H1 (cell line): ENCODE results near the gene PPM1D. TPM values are rescaled to one million over a fixed set of nuclear protein-coding genes. Genes with fewer than 3 reads are reported as not detected.

Experiments used
- CTCF ChIA-PET: fragments of 300-600 bp; sonication (Branson Sonifier 250); formaldehyde crosslinking; loops from one replicate; lab custom pipeline; 2021; ENCODE audit not compliant: partially characterized antibody; lab: Charles Lee
- POLR2A ChIA-PET: fragments of 300-600 bp; sonication (Branson Sonifier 250); formaldehyde crosslinking; loops from one replicate; lab custom pipeline; 2021; ENCODE audit warnings: inconsistent platforms; ENCODE audit not compliant: partially characterized antibody; lab: Charles Lee
- DNase-seq, 2 experiments: peaks; one replicate each; pipeline versions ENCODE4 v3.0.0 to v3.0.0-alpha.2; 2010 to 2022; ENCODE audit warnings: low spot score in 2 of 2, low read depth in 1 of 2, mixed read lengths in 1 of 2
- FAIRE-seq: peaks from 2 replicates; lab custom pipeline; 2011; peaks lifted over from hg19 to GRCh38; lab: Jason Lieb, UNC
- H2AFZ ChIP-seq: 2 replicates; pipeline ENCODE4 v1.8.1; 2012; ENCODE audit warnings: low read length, inconsistent platforms
- H2AK5ac ChIP-seq: 2 replicates; pipeline ENCODE4 v1.6.1; 2013; ENCODE audit warnings: low read depth, low read length
- H2BK120ac ChIP-seq: replicated peaks from 2 replicates; pipeline ENCODE3; 2013; ENCODE audit warnings: low read depth, low read length, inconsistent platforms
- H2BK12ac ChIP-seq: 2 replicates; pipeline ENCODE4 v1.6.1; 2013; ENCODE audit warnings: low read depth, low read length
- H2BK15ac ChIP-seq: 2 replicates; pipeline ENCODE4 v1.6.1; 2013; ENCODE audit warnings: low read length
- H2BK20ac ChIP-seq: 2 replicates; pipeline ENCODE4 v1.6.1; 2013; ENCODE audit warnings: low read length
- H2BK5ac ChIP-seq: 2 replicates; pipeline ENCODE4 v1.6.1; 2013; ENCODE audit warnings: low read depth, low read length
- H3K14ac ChIP-seq: 2 replicates; pipeline ENCODE4 v1.6.1; 2013; ENCODE audit warnings: inconsistent platforms; ENCODE audit not compliant: insufficient read length
- H3K18ac ChIP-seq: 2 replicates; pipeline ENCODE4 v1.6.1; 2013; ENCODE audit warnings: low read length; ENCODE audit errors: extremely low read depth
- H3K23ac ChIP-seq: 2 replicates; pipeline ENCODE4 v1.6.1; 2013; ENCODE audit warnings: inconsistent platforms; ENCODE audit not compliant: insufficient read length
- H3K23me2 ChIP-seq: 2 replicates; pipeline ENCODE4 v1.6.1; 2013; ENCODE audit warnings: low read depth, low read length
- H3K27ac ChIP-seq: 2 replicates; pipeline ENCODE4 v1.6.1; 2011; ENCODE audit warnings: low read depth, low read length, inconsistent platforms
- H3K27me3 ChIP-seq, 4 experiments: replicated peaks in 1 of 4; 1 replicate in 1 of 4; 2 replicates in 3 of 4; pipeline versions ENCODE4 v1.6.1 to v1.8.1; 2011 to 2013; ENCODE audit warnings: low read length in 3 of 4, mild to moderate bottlenecking in 3 of 4, inconsistent platforms in 2 of 4, mixed read lengths in 2 of 4, moderate library complexity in 1 of 4; ENCODE audit not compliant: control insufficient read depth in 3 of 4, insufficient read depth in 3 of 4; ENCODE audit errors: extremely low read depth in 1 of 4
- H3K36me3 ChIP-seq, 4 experiments: 2 replicates each; pipeline versions ENCODE4 v1.6.1 to v1.8.1; 2011 to 2013; ENCODE audit warnings: mild to moderate bottlenecking in 4 of 4, low read length in 3 of 4, moderate library complexity in 2 of 4, control low read depth in 1 of 4, inconsistent platforms in 1 of 4; ENCODE audit not compliant: insufficient read depth in 4 of 4, control insufficient read depth in 2 of 4
- H3K4ac ChIP-seq: replicated peaks from 2 replicates; pipeline ENCODE3; 2013; ENCODE audit warnings: low read length, low read depth, mixed read lengths, inconsistent platforms; ENCODE audit not compliant: insufficient read length
- H3K4me1 ChIP-seq, 4 experiments: replicated peaks in 1 of 4; 1 replicate in 1 of 4; 2 replicates in 3 of 4; pipeline versions ENCODE4 v1.6.1 to v1.8.1; 2011 to 2013; ENCODE audit warnings: low read length in 3 of 4, inconsistent platforms in 2 of 4, mixed read lengths in 1 of 4; ENCODE audit not compliant: insufficient read depth in 4 of 4, control insufficient read depth in 3 of 4
- H3K4me2 ChIP-seq, 2 experiments: 2 replicates each; pipeline versions ENCODE4 v1.6.1 to v1.8.1; 2011 to 2013; ENCODE audit warnings: low read depth in 2 of 2, low read length in 2 of 2, control low read depth in 1 of 2, inconsistent platforms in 1 of 2, mild to moderate bottlenecking in 1 of 2; ENCODE audit not compliant: insufficient read depth in 1 of 2
- H3K4me3 ChIP-seq, 4 experiments: fragments of 200-600, 300-600 bp in 1 of 4; sonication (generic), shearing (Covaris generic), sonication (Bioruptor Twin) in 1 of 4; 2 replicates each; pipeline versions ENCODE4 v1.5.1 to v1.8.1; 2011 to 2016; ENCODE audit warnings: low read length in 4 of 4, low read depth in 3 of 4, control low read depth in 2 of 4, inconsistent platforms in 2 of 4, mild to moderate bottlenecking in 2 of 4, mixed read lengths in 1 of 4, moderate library complexity in 1 of 4; ENCODE audit not compliant: insufficient read depth in 2 of 4; ENCODE audit errors: extremely low read depth in 1 of 4
- H3K56ac ChIP-seq: replicated peaks from 2 replicates; pipeline ENCODE3; 2013; ENCODE audit warnings: low read depth, mild to moderate bottlenecking, mixed read lengths, low read length, inconsistent platforms; ENCODE audit not compliant: insufficient read length
- H3K79me1 ChIP-seq: 2 replicates; pipeline ENCODE4 v1.6.1; 2013; ENCODE audit warnings: low read depth, low read length, control low read depth
- H3K79me2 ChIP-seq, 2 experiments: 2 replicates each; pipeline versions ENCODE4 v1.6.1 to v1.8.1; 2012 to 2013; ENCODE audit warnings: low read length in 2 of 2, mild to moderate bottlenecking in 2 of 2, inconsistent platforms in 1 of 2; ENCODE audit not compliant: insufficient read depth in 2 of 2, control insufficient read depth in 1 of 2
- H3K9ac ChIP-seq, 4 experiments: replicated peaks in 1 of 4; 1 replicate in 1 of 4; 2 replicates in 3 of 4; pipeline versions ENCODE4 v1.6.1 to v1.8.1; 2011 to 2013; ENCODE audit warnings: low read depth in 3 of 4, low read length in 3 of 4, control low read depth in 2 of 4, mild to moderate bottlenecking in 2 of 4, moderate library complexity in 2 of 4, inconsistent platforms in 1 of 4; ENCODE audit errors: extremely low read depth in 1 of 4
- H3K9me3 ChIP-seq, 2 experiments: 2 replicates each; pipeline versions ENCODE4 v1.6.1 to v1.8.1; 2012 to 2013; ENCODE audit warnings: mild to moderate bottlenecking in 2 of 2, moderate library complexity in 2 of 2, control low read depth in 1 of 2, inconsistent platforms in 1 of 2, low read depth in 1 of 2, low read length in 1 of 2, mixed read lengths in 1 of 2; ENCODE audit not compliant: insufficient read depth in 2 of 2
- H4K20me1 ChIP-seq, 2 experiments: replicated peaks in 1 of 2; 2 replicates each; pipeline versions ENCODE3 to v1.8.1; 2011 to 2013; ENCODE audit warnings: inconsistent platforms in 2 of 2, low read length in 2 of 2, mild to moderate bottlenecking in 1 of 2; ENCODE audit not compliant: insufficient read depth in 2 of 2, control insufficient read depth in 1 of 2
- H4K5ac ChIP-seq: 2 replicates; pipeline ENCODE4 v1.6.1; 2013; ENCODE audit warnings: low read length, low read depth, mixed read lengths, inconsistent platforms; ENCODE audit not compliant: insufficient read length
- H4K8ac ChIP-seq: 2 replicates; pipeline ENCODE4 v1.8.0; 2013; ENCODE audit warnings: mild to moderate bottlenecking, moderate library complexity, low read length, inconsistent platforms; ENCODE audit not compliant: insufficient read depth; ENCODE audit errors: extremely low read depth
- H4K91ac ChIP-seq: replicated peaks from 2 replicates; pipeline ENCODE3; 2013; ENCODE audit warnings: low read length, mixed read lengths, inconsistent platforms; ENCODE audit not compliant: insufficient read length
- ASH2L ChIP-seq: fragments of 200-600, 300-600 bp; sonication (generic); IDR thresholded peaks from one replicate; pipeline ENCODE4 v1.7.1; 2017; ENCODE audit warnings: low read length
- BCL11A ChIP-seq, 2 experiments: IDR thresholded peaks; one replicate each; pipeline ENCODE4 v1.6.1; 2011; ENCODE audit warnings: low read depth in 2 of 2, low read length in 2 of 2, mild to moderate bottlenecking in 2 of 2
- CBX5 ChIP-seq: fragments of 300-800, 300-1000 bp; sonication (generic); IDR thresholded peaks from 2 replicates; pipeline ENCODE4 v1.7.1; 2016; ENCODE audit warnings: antibody characterized with exemption, low read length, low read depth
- CEBPB ChIP-seq: IDR thresholded peaks from 2 replicates; pipeline ENCODE4 v1.6.1; 2012; ENCODE audit warnings: low read depth, low read length
- CTBP2 ChIP-seq: IDR thresholded peaks from 2 replicates; pipeline ENCODE4 v1.7.0; 2011; ENCODE audit warnings: borderline replicate concordance, mild to moderate bottlenecking, moderate library complexity, mixed read lengths, low read length; ENCODE audit not compliant: insufficient read depth, insufficient read length
- EP300 ChIP-seq, 2 experiments: IDR thresholded peaks; 1 replicate in 1 of 2; 2 replicates in 1 of 2; pipeline ENCODE4 v1.6.1; 2011 to 2012; ENCODE audit warnings: low read depth in 2 of 2, low read length in 2 of 2, mild to moderate bottlenecking in 2 of 2, borderline replicate concordance in 1 of 2, inconsistent platforms in 1 of 2, moderate library complexity in 1 of 2
- JUN ChIP-seq: IDR thresholded peaks from 2 replicates; pipeline ENCODE4 v1.6.1; 2011; ENCODE audit warnings: low read depth, mild to moderate bottlenecking, improper control_type of control experiment, low read length
- KDM4A ChIP-seq: IDR thresholded peaks from one replicate; pipeline ENCODE4 v1.7.1; 2012; ENCODE audit warnings: low read depth, mild to moderate bottlenecking, moderate library complexity, low read length, inconsistent platforms; ENCODE audit not compliant: severe bottlenecking
- MAFK ChIP-seq: IDR thresholded peaks from 2 replicates; pipeline ENCODE4 v1.6.1; 2012; ENCODE audit warnings: low read depth, mild to moderate bottlenecking, improper control_type of control experiment, low read length
- SIN3A ChIP-seq, 2 experiments: IDR thresholded peaks in 1 of 2; conservative IDR thresholded peaks in 1 of 2; 2 replicates each; pipeline ENCODE4 v1.6.1; 2011 to 2012; ENCODE audit warnings: low read length in 2 of 2, improper control_type of control experiment in 1 of 2, low read depth in 1 of 2, mild to moderate bottlenecking in 1 of 2
- SP1 ChIP-seq: IDR thresholded peaks from 2 replicates; pipeline ENCODE4 v1.6.1; 2011; ENCODE audit warnings: low read depth, low read length
- TAF7 ChIP-seq: optimal IDR thresholded peaks from 2 replicates; pipeline ENCODE3; 2011; ENCODE audit warnings: low read depth, mild to moderate bottlenecking, inconsistent platforms, low read length, moderate library complexity, borderline replicate concordance
- TEAD4 ChIP-seq: IDR thresholded peaks from 2 replicates; pipeline ENCODE4 v1.6.1; 2012; ENCODE audit warnings: low read depth, low read length, inconsistent platforms, mixed read lengths
- WGBS, 2 experiments: shearing (Covaris generic) in 1 of 2; methylation state at CpG; one replicate each; pipeline versions ENCODE4 v1.1.6 to v1.1.7; 2013 to 2015; ENCODE audit warnings: low lambda C conversion rate in 2 of 2, mixed read lengths in 2 of 2, inconsistent platforms in 1 of 2, low coverage in 1 of 2, missing lambda C conversion rate in 1 of 2; ENCODE audit not compliant: insufficient replicate concordance in 2 of 2, insufficient coverage in 1 of 2, insufficient read length in 1 of 2; ENCODE audit errors: extremely low coverage in 1 of 2, missing lambda C conversion rate in 1 of 2; 5-methylcytosine and 5-hydroxymethylcytosine counted together
- polyA plus RNA-seq, 7 experiments: library from polyadenylated mRNA; depleted of rRNA in 3 of 7; stranded (reverse) in 5 of 7; unstranded in 2 of 7; fragments of >200 nt in 5 of 7; fragments of 200-250 nt in 2 of 7; gene quantifications; 1 replicate in 5 of 7; 2 replicates in 1 of 7; 4 replicates in 1 of 7; pipeline versions ENCODE4 v1.2.1 to v1.2.3, GENCODE V29; 2011 to 2013; ENCODE audit warnings: missing spikeins in 2 of 7, mixed read lengths in 2 of 7
- total RNA-seq: library from RNA; stranded (reverse); fragmentation: NEBNext Ultra II Directional; extraction: Animal tissue kit (Norgen Biotek cat#: 25700); gene quantifications from 2 replicates; pipeline ENCODE4 v1.2.1, GENCODE V29; 2021
- TF ChIP-seq, protein P1 (sequence below): IDR thresholded peaks from 2 replicates; pipeline ENCODE4 v1.6.1; 2012; ENCODE audit warnings: inconsistent platforms

The PPM1D gene
- total and polyA plus RNA-seq, 2 of the 8 experiments (the other 6 are each of a cell fraction or from before 2014, with no cell fraction given) = 5.0 to 16.7 TPM

GRCh38 chr17:60646701-60647100 lies 46.7 kb downstream of the PPM1D start:
- Histone ChIP-seq H2BK20ac (no peak overlapping the region), H3K27me3 (no peaks in the 10 kb centered on the region), H3K4me3 (no peak overlapping the region), H3K9ac (no peak overlapping the region), H3K14ac (no peak overlapping the region), H3K79me1 (no peaks in the 10 kb centered on the region; the same call in 1 of the 2 replicates), H2AFZ (no peak overlapping the region), H3K18ac (no peak overlapping the region), H3K23ac (no peak overlapping the region), H2BK5ac (no peak overlapping the region), H4K20me1 (no peaks in the 10 kb centered on the region), H2BK15ac (no peak overlapping the region), H4K8ac (no peak overlapping the region), H3K27ac (no peak overlapping the region), H2BK12ac (no peak overlapping the region), H3K4ac (no peak overlapping the region), H3K4me2 (no peak overlapping the region), H2BK120ac (no peak overlapping the region), H2AK5ac (no peak overlapping the region), H3K36me3 (peaks cover 2 to 10% (median 7%) of the 10 kb centered on the region in 4 experiments; a peak in 6 of 8 replicates), H3K4me1 (no peaks in the 10 kb centered on the region), H4K91ac (no peak overlapping the region), H3K56ac (no peak overlapping the region), H3K79me2 (peaks cover 0 to 13% of the 10 kb centered on the region in 2 experiments; a peak in 2 of 4 replicates), H3K9me3 (no peaks in the 10 kb centered on the region), H3K23me2 (no peaks in the 10 kb centered on the region), H4K5ac (no peak overlapping the region)
- CTCF ChIA-PET = interaction anchor here (0.8 kb wide), 1 partner anchor 13 kb away, joined by 3 read pairs; no protein-coding TSS in a partner anchor
- POLR2A ChIA-PET = no interaction called here
- DNase-seq (no peak), FAIRE-seq (no peak)
- WGBS, 2 experiments = 87% methylated on average over 3 of the region's 3 CpGs; no CpG with 5 or more reads in 1 of the 2 experiments
- TF ChIP-seq ASH2L (no peak), BCL11A (IDR thresholded peaks at IDR 0.05; ENCODE audit: low read depth in 2 of 2, low read length in 2 of 2) (no peak), TEAD4 (no peak), JUN (no peak), CEBPB (no peak), CBX5 (no peak), SP1 (no peak), SIN3A (conservative IDR thresholded peaks at IDR 0.05 in 1 of 2, IDR thresholded peaks at IDR 0.05 in 1 of 2; ENCODE audit: low read depth in 1 of 2, low read length in 2 of 2) (no peak), MAFK (no peak), KDM4A (no peak), EP300 (IDR thresholded peaks at IDR 0.05; ENCODE audit: borderline replicate concordance in 1 of 2, low read depth in 2 of 2, low read length in 2 of 2) (no peak), TAF7 (no peak), CTBP2 (no peak)
- TF ChIP-seq, protein P1, sequence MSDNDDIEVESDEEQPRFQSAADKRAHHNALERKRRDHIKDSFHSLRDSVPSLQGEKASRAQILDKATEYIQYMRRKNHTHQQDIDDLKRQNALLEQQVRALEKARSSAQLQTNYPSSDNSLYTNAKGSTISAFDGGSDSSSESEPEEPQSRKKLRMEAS = no peak
